Cardiac muscle cell (in vitro differentiated cells and primary cell): ENCODE results near the gene ARL11. TPM values are rescaled to one million over a fixed set of nuclear protein-coding genes. Genes with fewer than 3 reads are reported as not detected.

Experiments
- DNase-seq, 2 donors: peaks; one replicate each; pipeline versions ENCODE4 v3.0.0 to v3.0.0-alpha.2; 2010 to 2017; ENCODE audit warnings: low read depth in 1 of 2, low spot score in 1 of 2
- H3K27ac ChIP-seq: fragments of 200-600 bp; sonication (generic); 2 replicates; pipeline ENCODE4 v1.5.1; 2016
- H3K27me3 ChIP-seq: fragments of 200-600 bp; sonication (generic); 2 replicates; pipeline ENCODE4 v1.6.0; 2016; ENCODE audit warnings: control low read depth
- H3K36me3 ChIP-seq: fragments of 200-600 bp; sonication (generic); 2 replicates; pipeline ENCODE4 v1.5.1; 2016; ENCODE audit warnings: control low read depth
- H3K4me1 ChIP-seq: fragments of 200-600 bp; sonication (generic); 2 replicates; pipeline ENCODE4 v1.8.1; 2017; ENCODE audit warnings: low read depth, mild to moderate bottlenecking, mixed run types
- H3K4me3 ChIP-seq: fragments of 200-600 bp; sonication (generic); 2 replicates; pipeline ENCODE4 v1.5.1; 2016; ENCODE audit warnings: mild to moderate bottlenecking
- H3K9me3 ChIP-seq: fragments of 200-600 bp; sonication (generic); 2 replicates; pipeline ENCODE4 v1.5.1; 2017; ENCODE audit warnings: low read depth, mild to moderate bottlenecking, control low read depth
- CTCF ChIP-seq: IDR thresholded peaks from 2 replicates; pipeline ENCODE4 v1.5.1; 2012; ENCODE audit warnings: low read depth, mild to moderate bottlenecking, low read length
- polyA plus RNA-seq: library from polyadenylated mRNA; unstranded; fragments of >200 nt; fragmentation: Nextera tagmentation; extraction: Ambion mirVana; gene quantifications from 2 replicates; pipeline ENCODE4 v1.2.1, GENCODE V29; 2016
- total RNA-seq: library from RNA; depleted of rRNA; stranded (reverse); fragments of >200 nt; gene quantifications from 2 replicates; pipeline ENCODE4 v1.2.3, GENCODE V29; 2016

The ARL11 gene
- total and polyA plus RNA-seq, 2 experiments from 2014 or later: 0.21 TPM

- Histone ChIP-seq H3K36me3 (no peaks in the 10 kb centered on the region), H3K27me3 (no peaks in the 10 kb centered on the region), H3K4me1 (peaks cover 17% of the 10 kb centered on the region), H3K9me3 (no peaks in the 10 kb centered on the region), H3K27ac (no peak overlapping the region), H3K4me3 (no peak overlapping the region)
- DNase-seq: no peak
- TF ChIP-seq CTCF: no peak
Measured at GRCh38 chr13:49629947-49630346, 1.6 kb downstream of the ARL11 start.

DNA sequence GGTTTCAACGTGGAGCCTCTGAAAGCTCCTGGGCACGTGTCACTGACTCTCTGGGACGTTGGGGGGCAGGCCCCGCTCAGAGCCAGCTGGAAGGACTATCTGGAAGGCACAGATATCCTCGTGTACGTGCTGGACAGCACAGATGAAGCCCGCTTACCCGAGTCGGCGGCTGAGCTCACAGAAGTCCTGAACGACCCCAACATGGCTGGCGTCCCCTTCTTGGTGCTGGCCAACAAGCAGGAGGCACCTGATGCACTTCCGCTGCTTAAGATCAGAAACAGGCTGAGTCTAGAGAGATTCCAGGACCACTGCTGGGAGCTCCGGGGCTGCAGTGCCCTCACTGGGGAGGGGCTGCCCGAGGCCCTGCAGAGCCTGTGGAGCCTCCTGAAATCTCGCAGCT lies 2.3 kb downstream of the ARL11 start:
- no peak for TF ChIP-seq CTCF
- Histone ChIP-seq H3K27me3 (no peaks in the 10 kb centered on the region), H3K36me3 (no peaks in the 10 kb centered on the region), H3K4me3 (no peak overlapping the region), H3K9me3 (no peaks in the 10 kb centered on the region), H3K27ac (no peak overlapping the region), H3K4me1 (peaks cover 14% of the 10 kb centered on the region)
- DNase-seq: no peak

GRCh38 chr13:49632156-49632555 lies 3.8 kb downstream of the ARL11 start:
- Histone ChIP-seq H3K27me3 (no peaks in the 10 kb centered on the region), H3K4me1 (peaks cover 12% of the 10 kb centered on the region), H3K36me3 (no peaks in the 10 kb centered on the region), H3K27ac (peak overlapping the region; percentile 49), H3K9me3 (no peaks in the 10 kb centered on the region), H3K4me3 (no peak overlapping the region)
- TF ChIP-seq CTCF: no peak
- no peak for DNase-seq

DNA sequence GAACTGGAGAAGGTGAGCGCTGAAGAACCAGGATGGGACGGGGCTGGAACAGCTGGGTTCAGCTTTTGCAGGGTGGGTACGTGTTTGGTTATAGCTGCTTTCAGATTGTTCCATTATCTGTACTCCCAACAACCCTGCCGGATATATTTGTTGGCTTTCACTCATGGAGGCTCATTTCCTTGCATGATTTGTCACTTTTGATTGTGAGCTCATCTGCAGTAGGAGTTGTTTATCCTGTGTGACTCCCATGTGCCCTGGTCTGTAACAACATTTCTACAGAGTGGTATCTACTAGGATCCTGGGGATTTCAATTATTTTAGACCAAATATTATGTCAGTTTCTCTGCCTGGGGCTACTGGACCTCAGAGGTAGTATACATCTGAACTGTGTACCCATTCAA lies 5.4 kb downstream of the ARL11 start:
- Histone ChIP-seq H3K9me3 (no peaks in the 10 kb centered on the region), H3K4me3 (no peak overlapping the region), H3K27ac (no peak overlapping the region), H3K27me3 (no peaks in the 10 kb centered on the region), H3K4me1 (peaks cover 12% of the 10 kb centered on the region), H3K36me3 (no peaks in the 10 kb centered on the region)
- DNase-seq: no peak
- TF ChIP-seq CTCF: no peak

DNA sequence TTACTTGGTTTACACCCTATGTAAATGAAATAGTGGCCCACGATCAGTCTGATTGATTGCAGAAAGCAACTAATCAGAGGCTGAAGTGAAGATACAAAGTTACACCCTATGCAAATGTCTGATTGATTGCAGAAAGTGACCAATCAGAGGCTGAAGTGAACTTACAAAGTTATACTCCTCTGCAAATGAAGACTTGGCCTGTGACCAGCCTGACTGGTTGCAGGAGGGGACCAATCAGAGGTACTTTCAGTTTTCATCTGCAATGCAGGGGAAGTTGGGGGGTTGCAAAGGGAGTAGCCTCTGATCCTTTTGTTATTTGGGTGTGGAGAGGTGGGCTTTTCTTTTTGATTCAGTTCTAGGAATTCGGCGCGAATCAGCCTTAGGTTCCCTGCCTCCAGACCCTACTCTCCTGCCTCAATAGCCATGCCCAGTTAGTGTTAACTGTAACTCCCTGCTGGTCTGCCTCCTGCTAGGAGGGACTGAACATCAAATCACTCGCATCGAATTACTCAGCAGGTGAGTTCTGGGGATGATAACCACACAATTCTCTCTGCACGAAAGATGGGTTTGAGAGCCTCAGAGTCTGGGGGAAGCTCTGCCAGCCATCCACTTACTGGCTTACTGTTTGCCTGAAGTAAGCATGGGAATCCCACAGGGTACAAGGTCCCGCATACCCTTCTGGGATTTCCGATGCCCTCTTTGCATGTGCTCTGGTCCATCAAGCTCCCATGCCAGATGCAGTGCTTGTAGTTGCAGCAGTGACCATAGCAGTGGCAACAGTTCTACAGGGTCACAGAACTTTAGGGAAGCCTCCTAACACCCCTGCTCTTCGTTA lies 7.5 kb downstream of the ARL11 start:
- peak; percentile 36 to 87 for DNase-seq
- no peak overlapping the region for H3K27ac ChIP-seq
- TF ChIP-seq CTCF: no peak
- no peak overlapping the region for H3K4me3 ChIP-seq
- H3K4me1 ChIP-seq: peaks cover 12% of the 10 kb centered on the region
- no peaks in the 10 kb centered on the region for H3K36me3 ChIP-seq
- no peaks in the 10 kb centered on the region for H3K27me3 ChIP-seq
- H3K9me3 ChIP-seq: no peaks in the 10 kb centered on the region
